Mammary epithelial cell (primary cell): ENCODE measurements around the gene ATXN1.

Experiments
- EZH2 ChIP-seq: IDR thresholded peaks from 2 replicates; pipeline ENCODE4 v1.6.1; 2012; ENCODE audit warnings: low read length, inconsistent platforms, borderline replicate concordance
- TF ChIP-seq, protein P1 (sequence below), 2 donors: IDR thresholded peaks in 1 of 2; conservative IDR thresholded peaks in 1 of 2; 2 replicates each; pipeline ENCODE4 v1.5.1; 2011 to 2012; ENCODE audit warnings: inconsistent platforms in 2 of 2, low read length in 2 of 2, mild to moderate bottlenecking in 2 of 2, control low read depth in 1 of 2, low read depth in 1 of 2; ENCODE audit not compliant: insufficient read depth in 1 of 2; ENCODE audit errors: extremely low read depth in 1 of 2

DNA sequence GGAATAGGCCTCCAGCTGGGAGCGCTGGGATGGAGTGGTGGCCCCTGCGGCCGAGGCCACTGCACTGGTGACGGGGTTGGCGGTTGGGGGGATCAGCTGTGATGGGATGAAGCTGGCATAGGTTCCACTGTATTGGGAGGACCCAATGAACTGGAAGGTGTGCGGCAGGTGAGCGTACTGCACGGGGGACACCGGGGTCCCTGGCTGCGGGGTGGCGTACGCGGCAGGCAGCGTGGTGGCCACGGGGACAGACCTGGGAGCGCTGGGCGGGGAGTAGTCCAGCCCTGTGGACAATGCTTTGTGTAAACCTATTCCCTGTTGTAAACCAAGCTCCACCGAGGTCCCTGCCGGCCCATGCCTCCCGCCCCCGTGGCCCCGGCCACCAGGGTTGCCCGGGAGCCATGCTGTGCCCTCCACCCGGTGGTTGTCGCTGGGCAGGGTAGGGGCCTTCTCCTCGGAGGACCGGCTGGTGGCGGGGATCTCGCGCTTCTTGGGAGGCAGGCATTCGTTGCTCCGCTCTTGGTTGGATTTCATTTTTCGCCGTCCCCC, 433.4 kb downstream of the ATXN1 start:
- TF ChIP-seq, protein P1, sequence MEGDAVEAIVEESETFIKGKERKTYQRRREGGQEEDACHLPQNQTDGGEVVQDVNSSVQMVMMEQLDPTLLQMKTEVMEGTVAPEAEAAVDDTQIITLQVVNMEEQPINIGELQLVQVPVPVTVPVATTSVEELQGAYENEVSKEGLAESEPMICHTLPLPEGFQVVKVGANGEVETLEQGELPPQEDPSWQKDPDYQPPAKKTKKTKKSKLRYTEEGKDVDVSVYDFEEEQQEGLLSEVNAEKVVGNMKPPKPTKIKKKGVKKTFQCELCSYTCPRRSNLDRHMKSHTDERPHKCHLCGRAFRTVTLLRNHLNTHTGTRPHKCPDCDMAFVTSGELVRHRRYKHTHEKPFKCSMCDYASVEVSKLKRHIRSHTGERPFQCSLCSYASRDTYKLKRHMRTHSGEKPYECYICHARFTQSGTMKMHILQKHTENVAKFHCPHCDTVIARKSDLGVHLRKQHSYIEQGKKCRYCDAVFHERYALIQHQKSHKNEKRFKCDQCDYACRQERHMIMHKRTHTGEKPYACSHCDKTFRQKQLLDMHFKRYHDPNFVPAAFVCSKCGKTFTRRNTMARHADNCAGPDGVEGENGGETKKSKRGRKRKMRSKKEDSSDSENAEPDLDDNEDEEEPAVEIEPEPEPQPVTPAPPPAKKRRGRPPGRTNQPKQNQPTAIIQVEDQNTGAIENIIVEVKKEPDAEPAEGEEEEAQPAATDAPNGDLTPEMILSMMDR (conservative IDR thresholded peaks at IDR 0.05 in 1 of 2, IDR thresholded peaks at IDR 0.05 in 1 of 2; ENCODE audit: extremely low read depth in 1 of 2, insufficient read depth in 1 of 2, low read depth in 1 of 2, low read length in 2 of 2), result no peak
- TF ChIP-seq EZH2, result no peak
